GM21619 (cell line): ENCODE measurements around the gene CASR.

ENCODE experiments used
- ATAC-seq: cut with Tn5 transposase; IDR thresholded peaks from one replicate; pipeline ENCODE4 v1.9.1; 2021; ENCODE audit not compliant: unreplicated experiment

The CASR gene

GRCh38 chr3:122213650-122214049, 30.2 kb downstream of the CASR start:
- ATAC-seq, result no peak

GRCh38 chr3:122214711-122215110, 31.2 kb downstream of the CASR start:
- ATAC-seq, result no peak

- no peak for ATAC-seq
Measured at GRCh38 chr3:122215592-122216298, 32.3 kb downstream of the CASR start.

DNA sequence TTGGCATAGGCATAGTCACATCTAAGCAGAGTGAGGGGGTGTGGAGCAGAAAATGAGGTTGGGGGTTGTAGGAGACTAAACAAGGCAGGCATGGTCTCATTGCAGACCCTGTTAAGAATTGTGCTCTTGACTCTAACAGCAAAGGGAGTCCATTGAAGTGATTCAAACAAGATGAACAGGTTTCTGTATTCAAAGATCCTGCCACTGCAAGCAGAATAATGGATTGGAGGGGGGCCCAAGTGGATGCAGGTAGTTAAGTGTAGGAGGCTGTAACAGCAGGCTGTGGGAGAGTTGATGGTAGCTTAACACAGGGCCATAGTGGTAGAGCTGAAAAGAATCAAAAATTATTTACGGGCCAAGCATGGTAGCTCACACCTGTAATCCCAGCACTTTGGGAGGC, 34.4 kb downstream of the CASR start:
- no peak for ATAC-seq

GRCh38 chr3:122219242-122219872, 35.9 kb downstream of the CASR start:
- no peak for ATAC-seq

GRCh38 chr3:122227036-122227781, 43.7 kb downstream of the CASR start:
- ATAC-seq, result no peak

- no peak for ATAC-seq
Measured at GRCh38 chr3:122230174-122230573, 46.7 kb downstream of the CASR start.

DNA sequence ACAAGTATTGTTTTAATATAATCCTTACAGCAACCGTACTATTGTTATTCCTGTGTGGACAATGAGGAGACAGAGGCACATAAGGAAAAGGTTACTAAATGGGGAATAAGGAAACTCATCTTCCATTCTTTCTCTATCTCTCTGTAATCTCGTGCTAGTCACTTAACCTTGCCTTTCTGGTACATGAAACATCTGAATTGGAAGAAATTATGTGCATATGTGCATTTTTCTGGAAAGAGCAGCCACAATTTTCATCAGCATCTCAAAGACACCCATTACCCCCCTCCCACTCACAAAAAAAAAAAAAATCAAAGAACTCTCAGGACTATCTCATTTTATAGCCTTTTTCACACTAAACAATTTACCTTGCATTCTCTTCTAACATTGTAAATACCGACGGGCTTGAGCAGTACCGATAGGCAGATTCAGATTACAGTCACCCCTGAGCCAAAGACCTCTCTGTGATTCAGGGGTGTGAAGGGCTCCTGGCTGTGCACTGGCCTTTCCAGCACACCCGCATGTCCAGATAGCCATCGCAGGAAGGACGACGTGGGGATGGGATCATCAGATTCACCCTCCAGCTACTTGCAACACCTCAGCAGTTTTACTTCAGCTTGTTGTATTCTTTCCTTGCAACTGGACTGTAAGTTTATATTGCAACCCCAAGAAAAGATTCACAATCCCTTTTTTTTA, 48.1 kb downstream of the CASR start:
- ATAC-seq, result no peak

GRCh38 chr3:122232485-122232884, 49.0 kb downstream of the CASR start:
- ATAC-seq, result no peak

DNA sequence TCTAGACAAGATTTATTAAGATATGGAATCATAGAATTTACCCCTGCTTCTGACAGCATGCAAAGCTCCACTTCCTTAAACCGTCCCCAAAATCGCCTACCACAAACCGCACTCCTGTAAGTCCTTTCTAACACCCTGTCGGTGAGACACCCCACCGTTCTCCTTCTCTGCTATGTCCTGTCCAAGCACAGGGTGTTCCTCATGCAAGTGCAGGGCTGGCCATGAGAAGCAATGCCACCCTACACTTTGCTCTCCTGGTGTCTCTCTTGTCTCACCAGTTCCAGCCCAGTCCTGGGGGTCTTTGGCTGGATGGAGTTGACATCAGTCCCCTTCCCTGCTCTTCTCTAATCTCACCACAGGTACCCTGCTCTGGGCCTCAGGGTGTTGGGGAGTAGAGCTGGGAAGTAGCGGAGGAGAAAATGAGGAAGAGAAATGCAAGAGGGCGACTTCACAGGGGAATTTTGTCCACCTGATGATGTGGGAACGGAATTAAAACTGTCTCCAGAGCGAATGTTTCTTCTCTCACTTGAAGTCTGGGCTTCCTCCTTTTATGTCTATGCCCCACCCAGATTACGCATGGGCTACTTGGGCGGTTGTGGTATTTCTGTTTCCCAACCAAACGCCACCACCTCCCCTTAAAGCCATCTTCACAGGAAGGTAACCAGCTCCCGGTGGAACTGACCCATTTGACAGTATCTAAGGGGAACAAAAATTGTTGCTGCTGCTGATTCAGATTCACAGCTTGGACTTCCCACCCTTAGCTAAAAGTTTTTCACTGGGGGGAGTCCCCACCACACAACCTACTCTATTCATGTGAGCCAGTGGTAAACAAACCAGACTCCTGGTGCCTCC, 49.9 kb downstream of the CASR start:
- ATAC-seq, result peak; percentile 73

DNA sequence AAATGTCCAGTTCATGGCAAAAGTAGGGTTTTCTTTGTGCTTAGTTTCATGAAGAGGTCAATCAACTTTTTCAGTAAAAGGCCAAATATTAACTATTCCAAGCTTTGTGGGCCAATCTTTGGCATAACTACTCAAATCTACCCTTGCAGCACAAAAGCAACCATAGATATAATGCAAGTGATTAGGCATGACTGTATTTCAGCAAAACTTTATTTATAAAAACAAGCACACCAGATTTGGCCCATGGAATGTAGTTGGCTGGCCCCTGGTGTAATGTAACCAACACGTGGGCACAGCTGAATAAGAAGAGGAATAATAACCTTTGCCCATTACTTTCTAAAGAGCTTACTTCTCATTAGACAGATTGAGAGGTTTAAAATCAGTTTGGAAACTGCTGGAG, 50.6 kb downstream of the CASR start:
- ATAC-seq, result no peak

DNA sequence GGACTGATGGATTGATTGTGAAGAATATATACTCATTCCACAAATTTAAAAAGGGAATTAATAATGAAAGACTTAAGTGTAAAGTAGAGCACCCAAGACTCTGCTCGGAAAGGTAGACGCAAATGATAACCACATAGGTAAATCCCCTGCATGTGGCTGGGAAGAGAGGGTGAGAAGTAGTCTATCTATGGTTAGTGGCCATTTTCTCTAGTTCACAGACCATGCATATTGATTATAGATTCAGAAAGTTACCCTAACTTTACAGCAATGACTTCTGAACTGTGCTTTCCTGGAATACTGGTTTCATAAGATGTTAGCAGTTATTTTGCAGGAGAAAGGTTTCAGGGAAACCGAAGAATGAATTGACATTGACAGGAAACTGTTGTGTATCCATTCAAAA, 51.7 kb downstream of the CASR start:
- ATAC-seq, result peak; percentile 59

GRCh38 chr3:122239112-122239511, 55.6 kb downstream of the CASR start:
- no peak for ATAC-seq

DNA sequence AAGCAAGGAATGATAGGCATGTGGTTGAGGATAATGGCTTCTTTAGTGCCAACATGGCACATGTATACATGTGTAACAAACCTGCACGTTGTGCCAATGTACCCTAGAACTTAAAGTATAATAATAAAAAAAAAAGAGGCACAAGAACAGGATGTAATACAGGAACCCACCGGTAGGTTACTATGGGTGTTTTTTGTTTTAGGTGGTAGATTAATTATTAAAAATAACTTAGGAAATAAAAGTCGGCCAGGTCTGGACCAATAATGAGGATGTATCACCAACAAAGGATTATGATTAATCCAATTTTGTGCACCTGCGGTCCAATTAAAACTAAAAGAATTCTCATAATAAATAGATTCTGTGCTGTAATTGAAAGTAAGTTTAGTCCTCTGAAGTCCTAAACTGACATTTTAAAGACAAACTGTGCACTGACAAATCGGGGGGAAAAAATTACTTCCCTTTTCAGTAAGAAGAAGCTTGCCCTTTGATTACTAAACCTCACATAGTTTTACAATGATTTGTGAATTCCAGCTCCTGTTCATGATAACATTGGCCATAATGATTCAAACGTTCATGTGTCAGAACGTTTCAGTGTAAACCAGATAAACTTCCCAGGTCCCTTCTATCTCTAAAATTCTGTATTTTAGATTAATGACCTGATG, 62.2 kb downstream of the CASR start:
- no peak for ATAC-seq

- no peak for ATAC-seq
Measured at GRCh38 chr3:122246199-122246598, 62.7 kb downstream of the CASR start.

GRCh38 chr3:122247087-122247824, 63.8 kb downstream of the CASR start:
- ATAC-seq, result no peak

DNA sequence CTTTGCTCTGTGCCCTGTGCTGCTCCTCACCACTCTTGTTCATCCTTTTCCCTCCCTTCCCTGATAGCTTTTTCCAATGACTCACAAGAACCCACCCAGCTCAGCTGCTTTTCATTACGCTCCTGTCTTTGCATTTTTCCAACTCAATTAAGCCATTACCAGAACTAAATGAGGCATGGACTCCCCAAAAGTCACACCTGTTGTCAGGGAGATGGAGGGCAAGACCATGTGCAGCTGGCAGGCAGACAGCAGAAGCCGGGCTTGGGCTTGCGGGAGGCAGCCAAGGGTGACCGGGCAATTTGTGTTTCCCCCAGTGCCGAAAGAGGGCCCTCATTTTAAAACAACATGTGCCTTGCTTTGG, 64.3 kb downstream of the CASR start:
- ATAC-seq, result peak; percentile 49

- ATAC-seq, result no peak
Measured at GRCh38 chr3:122251428-122251827, 68.0 kb downstream of the CASR start.

DNA sequence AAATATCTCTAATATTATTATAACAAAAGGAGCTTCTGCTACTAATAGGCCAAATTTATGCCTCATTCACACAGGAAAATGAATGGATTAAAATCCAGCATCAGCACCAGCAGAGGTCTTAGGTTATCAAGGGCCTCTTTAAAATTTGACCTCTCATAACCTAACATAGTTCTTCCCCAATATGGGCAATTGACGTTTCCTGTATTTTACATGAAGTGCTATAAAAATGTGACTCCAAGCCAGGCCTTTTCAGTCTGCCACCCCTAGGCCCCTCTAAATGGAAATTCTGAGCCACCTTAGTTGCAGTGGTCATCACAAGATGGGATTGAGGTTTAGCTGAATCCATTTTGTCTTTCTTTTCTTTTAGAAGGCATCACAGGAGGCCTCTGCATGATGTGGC, 70.1 kb downstream of the CASR start:
- ATAC-seq, result no peak
